ENCODE measurements around the gene COL9A3.
A peak's percentile ranks its signal among the peaks of the same experiment; 100 is the strongest.

COL9A3 gene

DNA sequence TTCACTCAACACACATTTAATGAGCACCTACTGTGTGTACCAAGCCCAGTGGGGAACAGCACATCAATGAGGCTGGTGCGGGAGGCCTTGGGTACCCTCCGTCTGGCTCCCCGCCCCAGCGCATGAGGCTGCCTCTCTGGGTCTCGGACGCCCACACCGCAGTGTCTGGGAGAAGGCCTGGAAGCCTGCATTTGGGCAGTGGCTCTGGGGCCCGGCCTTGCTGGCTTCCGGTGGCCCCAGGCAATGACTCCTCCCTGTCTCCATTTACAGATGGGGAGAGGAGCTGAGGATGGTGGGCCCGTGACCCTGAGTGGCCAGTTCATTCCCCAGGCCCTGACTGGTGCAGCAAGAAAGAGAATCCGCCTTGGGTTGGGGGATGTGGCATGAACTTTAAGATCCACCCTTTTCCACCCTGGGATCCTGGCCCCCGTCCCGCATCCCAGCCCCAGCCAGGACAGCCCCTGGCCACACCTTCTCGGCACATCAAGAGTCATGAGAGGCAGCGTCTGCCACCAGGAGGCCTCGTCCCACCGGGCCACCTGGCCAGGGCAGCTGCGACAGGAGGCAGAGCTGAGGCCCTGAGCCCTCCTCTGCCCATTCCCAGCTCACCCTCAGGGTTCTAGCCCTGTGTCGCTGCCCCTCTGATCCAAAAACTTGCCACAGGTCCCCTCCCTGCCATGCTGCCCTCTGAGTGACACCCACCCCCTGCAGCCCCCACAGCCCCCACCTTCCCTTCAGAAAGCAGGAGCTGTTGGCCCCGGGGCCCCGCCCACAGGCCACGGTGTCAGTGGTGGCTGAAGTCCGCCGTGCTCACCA lies 38.0 kb upstream of the COL9A3 start:
- DNase-seq (ENCODE audit: low read depth in 2 of 2, low spot score in 1 of 2), result no peak

DNA sequence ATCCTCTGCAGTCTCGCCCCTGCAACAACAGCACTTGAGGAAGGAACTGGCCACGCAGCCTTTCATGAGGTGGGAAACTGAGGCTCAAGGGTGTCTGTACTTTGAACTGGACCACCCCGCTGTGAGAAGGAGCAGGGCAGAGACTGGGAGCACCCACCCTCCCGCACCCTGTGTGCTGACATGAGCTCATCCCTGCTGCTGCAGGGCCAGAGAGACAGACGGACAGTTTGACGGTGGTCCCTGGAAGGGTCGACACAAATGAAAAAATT lies 37.5 kb upstream of the COL9A3 start:
- DNase-seq (ENCODE audit: low read depth in 2 of 2, low spot score in 1 of 2), result no peak

DNA sequence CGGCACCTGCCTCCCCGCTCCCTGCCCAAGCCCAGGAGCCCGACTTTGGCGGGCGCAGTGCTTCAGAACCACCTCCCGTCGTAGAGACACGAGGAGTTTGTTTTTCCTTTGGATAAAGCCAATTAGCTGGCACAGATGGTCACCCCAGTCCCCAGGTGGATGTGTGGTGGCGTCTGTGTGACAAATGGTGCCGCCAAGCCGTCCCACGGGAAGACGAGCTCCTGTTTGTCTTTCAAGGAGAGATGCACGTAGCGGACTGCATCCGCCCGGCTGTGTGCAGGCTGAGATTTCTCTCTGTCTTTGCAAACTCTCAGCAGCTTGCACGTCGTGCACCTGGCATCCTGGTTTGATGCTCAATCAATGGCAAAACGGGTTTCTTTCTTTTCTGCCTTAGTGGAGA lies 36.6 kb upstream of the COL9A3 start:
- DNase-seq (ENCODE audit: low read depth in 2 of 2, low spot score in 1 of 2), result no peak

DNA sequence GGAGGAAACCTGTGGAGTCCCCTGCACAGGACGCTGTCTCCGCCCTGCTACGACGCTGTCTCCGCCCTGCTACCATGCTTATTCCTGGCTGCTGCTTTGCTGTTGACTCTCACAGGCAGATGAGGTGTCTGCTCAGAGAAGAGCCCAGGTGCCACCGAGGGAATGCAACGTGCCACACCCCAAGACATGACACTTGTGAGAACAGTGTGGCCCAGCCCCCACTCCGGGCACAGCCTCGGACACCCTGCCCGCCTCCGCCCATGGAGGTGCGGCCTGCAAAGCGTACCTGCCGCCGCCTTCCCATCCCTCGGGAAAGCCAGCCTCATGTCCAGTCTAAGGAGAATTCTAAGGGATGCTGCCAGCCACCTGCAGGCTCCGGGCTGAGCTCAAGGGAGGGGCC lies 36.2 kb upstream of the COL9A3 start:
- no peak for DNase-seq (ENCODE audit: low read depth in 2 of 2, low spot score in 1 of 2)

DNA sequence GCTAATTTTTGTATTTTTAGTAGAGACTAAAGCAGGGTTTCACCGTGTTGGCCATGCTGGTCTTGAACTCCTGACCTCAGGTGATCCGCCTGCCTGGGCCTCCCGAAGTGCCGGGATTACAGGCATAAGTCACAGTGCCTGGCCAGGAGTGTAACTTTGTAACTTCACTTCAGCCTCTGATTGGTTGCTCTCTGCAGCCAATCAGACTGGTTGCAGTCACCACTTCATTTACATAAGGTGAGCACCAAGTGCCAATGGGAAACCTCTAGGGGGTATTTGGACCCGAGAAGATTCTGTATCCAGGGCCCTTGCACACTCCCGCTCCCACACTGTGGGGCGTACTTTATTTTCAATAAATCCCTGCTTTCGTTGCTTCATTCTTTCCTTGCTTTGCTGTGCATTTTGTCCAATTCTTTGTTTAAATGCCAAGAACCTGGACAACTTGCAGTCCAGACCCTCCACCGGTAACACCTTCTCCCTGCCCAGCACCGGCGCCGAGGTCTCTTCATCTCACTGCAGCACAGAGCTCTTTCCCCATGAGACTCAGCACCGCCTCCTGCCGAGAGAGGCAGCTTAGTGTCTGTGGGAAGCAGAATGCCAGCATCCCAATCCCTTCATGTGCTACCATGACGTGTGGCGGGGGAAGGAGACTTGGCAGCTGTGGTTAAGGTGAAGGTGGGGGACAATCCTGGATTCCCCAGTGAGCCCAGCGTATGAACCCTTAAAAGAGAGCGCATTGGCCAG lies 34.5 kb upstream of the COL9A3 start:
- no peak for DNase-seq (ENCODE audit: low read depth in 2 of 2, low spot score in 1 of 2)

DNA sequence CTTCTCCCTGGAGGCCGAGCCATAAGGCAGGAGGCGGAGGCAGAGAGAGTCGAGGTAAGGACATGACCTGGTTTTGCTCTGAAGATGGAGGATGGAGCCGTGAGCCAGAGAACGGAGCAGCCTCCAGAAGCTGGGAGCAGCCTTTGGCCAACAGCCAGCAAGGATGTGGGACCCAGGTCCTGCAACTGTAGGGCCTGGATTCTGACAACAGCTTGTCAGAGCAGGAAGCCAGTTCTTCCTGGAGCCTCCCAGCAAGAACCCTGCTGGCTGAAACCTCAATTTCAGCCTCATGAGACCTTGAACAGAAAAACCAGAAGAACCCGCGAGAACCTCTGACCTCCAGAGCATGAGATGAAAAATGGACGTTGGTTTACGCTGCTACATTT lies 34.0 kb upstream of the COL9A3 start:
- no peak for DNase-seq (ENCODE audit: low read depth in 2 of 2, low spot score in 1 of 2)

DNA sequence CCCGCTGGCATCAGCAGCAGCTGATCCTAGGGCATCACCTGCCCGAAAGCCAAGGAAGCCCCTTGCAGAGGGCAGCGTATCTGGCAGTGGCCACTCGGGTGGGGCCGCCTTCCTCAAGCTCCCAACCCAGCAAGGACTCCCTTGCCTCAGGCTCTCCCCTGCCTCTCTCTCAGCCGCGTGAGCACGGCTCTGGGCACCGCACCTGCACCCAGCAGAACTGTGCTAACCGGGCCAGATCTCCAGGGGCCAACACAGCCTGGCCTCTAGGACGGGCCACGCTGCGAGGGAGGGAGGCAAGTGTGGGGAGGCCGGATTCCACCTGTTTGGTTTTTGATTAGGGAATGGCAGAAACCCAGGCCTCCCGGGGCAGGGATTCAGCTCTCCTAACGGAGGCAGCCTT lies 32.4 kb upstream of the COL9A3 start:
- no peak for DNase-seq (ENCODE audit: low read depth in 2 of 2, low spot score in 1 of 2)

DNA sequence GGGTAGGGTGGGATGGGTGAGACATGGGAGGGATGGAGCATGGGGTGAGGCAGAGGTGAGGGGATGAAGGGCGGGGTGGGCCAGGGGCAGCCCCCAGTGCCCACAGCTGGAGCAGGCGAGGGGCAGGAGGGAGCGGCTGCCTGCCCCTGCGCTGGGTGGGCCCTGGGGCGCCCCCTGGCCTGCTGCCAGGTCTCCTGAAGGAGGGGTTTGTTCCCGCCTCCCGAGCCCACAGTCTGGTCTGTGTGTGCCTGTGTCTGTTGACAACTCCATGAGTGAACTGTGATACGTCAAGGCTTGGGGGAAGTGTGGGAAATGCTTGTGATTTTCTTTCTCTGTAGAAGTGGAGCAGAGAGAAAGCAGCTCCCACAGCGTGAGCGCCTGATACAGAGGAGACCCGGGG lies 31.5 kb upstream of the COL9A3 start:
- DNase-seq (ENCODE audit: low read depth in 2 of 2, low spot score in 1 of 2), result no peak

DNA sequence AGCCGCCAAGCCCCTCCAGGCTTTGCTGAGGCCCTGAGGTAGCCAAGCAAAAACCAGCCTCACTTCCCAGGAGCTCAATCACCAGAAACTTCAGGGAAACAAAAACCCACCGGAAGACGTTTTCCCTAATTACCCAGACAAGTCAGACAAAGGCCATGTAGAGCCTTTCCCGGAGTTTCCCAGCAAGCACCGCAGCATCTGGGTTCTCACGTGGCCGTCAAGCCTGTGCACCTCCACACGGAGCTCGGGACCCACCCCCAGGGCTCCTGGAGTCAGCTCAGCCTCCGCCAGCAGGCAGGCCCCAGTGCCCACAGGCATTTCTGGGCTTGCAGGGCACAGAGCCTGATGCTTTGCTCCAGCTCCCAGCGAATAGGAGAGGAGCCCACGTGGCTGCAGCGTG lies 30.7 kb upstream of the COL9A3 start:
- DNase-seq (ENCODE audit: low read depth in 2 of 2, low spot score in 1 of 2), result no peak

DNA sequence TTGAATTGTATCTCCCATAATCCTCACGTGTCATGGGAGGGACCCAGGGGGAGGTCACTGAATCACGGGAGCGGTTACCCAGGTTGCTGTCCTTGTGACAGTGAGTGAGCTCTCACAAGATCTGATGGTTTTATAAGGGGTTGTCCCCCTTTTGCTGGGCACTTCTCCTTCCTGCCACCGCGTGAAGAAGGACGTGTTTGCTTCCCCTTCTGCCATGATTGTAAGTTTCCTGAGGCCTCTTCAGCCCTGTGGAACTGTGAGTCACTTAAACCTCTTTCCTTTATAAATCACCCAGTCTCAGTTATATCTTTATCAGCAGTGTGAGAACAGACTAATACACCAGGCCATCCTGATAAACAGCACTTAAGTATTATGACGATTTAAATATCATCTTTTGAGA lies 29.5 kb upstream of the COL9A3 start:
- no peak for DNase-seq (ENCODE audit: low read depth in 2 of 2, low spot score in 1 of 2)

DNA sequence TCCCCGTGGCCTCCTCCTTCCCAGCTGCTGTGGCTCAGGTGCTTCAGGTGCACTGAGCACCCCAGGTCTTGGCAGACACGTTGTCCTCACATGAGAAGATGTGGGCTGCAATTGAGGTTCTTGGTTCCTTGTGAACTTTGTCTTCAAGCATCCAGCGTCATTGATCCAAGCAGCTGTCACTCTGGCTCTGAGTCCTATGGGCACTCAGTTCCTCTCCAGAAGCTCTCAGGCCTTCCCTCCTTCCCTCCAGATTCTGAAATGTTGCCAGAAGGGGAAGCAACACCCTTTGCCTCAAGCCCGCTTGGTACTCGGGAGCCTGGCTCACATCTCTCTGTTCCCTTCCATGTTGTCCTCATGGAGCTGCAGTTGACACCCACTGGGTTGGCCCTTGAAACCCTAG lies 29.0 kb upstream of the COL9A3 start:
- no peak for DNase-seq (ENCODE audit: low read depth in 2 of 2, low spot score in 1 of 2)

DNA sequence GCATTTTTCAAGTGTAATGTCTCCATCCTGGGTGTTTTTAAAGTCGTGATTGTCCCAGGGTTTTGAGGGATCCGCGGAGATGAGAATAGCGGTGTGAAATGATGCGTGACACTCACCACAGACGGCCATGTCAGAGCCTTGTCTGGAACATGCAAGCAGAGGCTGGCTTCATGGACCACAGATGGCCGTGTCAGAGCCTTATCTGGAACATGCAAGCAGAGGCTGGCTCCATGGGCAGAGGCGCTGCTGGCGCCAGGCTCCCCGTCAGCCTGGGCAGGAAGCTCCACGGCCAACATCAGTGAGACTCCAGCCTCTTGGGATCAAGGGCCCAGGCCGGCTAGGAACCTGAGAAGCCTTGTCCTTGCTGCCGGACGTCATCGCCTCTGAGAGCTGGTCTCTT lies 28.2 kb upstream of the COL9A3 start:
- no peak for DNase-seq (ENCODE audit: low read depth in 2 of 2, low spot score in 1 of 2)

DNA sequence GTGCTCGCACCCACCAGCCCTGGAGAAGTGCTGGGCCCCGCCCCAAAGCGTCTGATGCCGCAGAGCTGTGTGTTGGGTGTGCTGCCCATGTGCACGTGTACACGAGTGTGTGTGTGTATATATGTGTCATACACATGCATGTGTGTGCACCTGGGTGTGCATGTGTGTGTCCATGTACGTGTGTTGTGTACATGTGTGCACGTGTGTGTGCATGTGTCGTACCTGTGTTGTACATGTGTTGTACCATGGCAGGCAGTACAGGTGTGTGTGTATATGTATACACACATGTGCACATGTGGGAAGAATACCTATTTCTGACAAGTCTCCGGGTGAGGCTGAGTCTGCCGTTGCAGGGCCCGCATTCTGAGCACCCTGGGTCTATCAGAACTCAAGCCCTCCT lies 26.8 kb upstream of the COL9A3 start:
- no peak for DNase-seq (ENCODE audit: low read depth in 2 of 2, low spot score in 1 of 2)

DNA sequence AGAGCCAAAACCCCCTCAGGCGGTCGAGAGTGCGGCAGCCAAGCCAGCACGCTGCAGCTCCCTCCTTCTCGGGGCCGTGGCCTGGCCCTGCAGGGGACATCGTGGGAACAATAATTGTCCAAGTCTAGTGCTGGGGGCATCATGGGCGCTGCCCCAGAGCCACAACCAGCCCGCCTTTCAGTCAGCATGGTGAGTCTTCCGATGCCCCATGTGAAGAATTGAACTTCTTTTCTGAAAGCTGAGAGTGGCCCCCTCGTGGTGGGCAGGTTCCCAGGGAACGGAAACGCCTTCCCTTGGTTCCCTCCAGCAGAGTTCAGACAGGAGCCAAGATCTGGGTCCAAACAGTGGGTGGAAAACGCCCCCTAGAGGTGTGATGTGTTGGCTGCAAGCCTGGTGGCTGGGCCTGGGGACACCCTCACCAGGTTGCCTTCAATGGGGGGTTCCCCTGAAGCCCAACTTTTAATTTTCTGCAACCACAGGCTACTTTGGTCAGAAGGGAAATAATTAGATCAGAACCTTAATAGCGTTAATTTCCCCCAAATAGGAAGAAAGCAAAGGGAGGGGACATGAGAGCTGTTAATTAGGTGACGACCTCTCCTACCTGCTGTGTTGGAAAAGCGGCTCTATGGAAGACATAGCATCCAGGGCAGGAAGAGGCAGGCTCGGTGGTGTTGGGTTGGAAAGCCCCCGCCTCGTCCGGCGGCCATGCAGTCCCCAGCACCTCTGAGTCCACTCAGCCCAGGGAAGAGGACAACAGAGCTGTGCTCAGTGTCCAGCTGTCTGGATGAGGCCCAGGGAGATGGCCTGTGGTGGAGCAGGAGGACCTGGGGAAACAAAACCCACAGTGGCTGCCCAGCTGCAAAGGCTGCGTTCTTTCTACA lies 25.3 kb upstream of the COL9A3 start:
- DNase-seq (ENCODE audit: low read depth in 2 of 2, low spot score in 1 of 2), result peak; percentile 53 to 54

DNA sequence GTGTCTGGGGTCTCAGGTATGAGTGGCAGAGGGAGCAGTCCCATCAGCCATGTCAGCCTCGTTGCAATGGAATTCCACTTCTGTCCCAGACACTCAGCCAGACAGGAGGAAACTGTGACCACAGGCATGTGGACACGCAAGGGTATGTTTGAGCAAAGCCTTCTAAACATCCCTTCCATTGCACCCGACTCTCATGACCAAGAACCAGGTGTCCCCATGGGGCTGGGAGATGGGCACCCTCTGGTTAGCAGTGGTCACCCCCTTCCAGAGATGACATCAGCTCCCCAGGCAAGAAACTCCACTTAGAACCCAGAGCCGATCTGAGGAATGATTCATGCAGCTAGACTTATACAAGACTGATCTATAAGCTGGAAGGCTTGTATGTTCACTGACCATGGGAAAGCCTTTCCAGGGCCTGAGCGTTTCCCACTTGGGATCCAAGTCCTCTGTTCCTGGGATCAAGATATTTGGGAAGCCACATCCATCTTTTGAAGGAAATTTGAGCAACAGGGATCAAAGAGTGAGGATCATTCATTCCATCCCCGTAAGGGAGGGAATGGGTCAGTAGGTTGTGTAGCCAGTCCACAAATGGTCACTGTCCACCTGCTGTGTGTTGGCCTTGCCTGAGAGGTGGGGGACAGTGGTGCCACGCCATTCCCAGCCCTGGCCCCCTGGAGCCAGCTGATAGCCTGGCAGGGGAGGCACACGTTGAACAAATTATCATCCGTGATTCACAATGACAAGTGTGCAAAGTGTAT lies 24.5 kb upstream of the COL9A3 start:
- no peak for DNase-seq (ENCODE audit: low read depth in 2 of 2, low spot score in 1 of 2)

DNA sequence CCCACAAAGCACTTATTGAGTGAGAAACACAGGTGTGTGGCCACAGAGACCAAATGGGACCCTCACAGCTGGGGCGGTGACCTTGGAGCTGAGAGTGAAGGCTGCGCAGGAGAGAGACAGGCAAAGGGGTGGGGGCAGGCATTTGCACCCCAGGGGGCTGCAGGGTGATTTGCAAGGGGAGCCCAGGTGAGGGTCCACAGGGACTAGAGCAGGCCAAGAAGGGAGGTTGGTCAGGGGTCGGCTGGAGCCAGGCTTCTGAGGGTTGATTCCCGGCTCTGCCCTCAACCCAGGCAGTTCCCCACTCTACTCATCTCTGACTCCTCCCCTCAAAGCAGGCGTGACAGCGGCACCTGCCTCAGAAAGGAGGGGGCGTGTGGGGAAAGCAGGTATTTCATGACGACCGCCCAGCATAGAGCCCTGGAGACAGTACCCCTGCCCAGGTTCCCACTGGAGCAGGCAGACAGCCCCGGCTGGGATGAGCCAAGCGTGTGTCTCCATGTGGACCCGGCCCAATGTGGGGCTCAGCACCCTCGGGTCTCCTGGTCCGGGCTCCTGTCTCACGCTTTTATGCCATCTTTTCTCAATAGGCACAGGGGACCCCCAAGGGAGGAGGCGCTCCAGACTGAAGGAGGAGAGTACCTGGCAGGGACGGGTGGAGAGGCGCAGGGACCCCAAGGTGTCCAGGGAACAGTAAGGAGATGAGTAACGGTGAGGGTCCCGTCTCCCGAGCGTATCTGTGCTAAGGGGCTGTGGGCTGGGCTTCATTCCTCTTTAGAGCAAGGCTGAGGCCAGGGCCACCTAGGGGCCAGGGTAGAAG lies 23.7 kb upstream of the COL9A3 start:
- no peak for DNase-seq (ENCODE audit: low read depth in 2 of 2, low spot score in 1 of 2)

DNA sequence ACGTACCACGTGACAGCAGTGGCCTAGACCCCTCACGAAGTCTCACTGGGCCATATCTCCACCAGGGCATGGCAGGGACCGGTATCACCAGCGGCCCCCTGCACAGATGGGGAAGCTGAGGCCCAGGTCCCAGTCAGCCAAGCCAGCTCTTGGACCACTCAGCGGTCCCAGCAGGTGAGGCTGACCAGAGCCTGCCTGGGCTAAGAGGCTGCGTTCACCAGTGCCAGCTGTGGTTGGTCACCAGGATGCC lies 23.2 kb upstream of the COL9A3 start:
- DNase-seq (ENCODE audit: low read depth in 2 of 2, low spot score in 1 of 2), result no peak

DNA sequence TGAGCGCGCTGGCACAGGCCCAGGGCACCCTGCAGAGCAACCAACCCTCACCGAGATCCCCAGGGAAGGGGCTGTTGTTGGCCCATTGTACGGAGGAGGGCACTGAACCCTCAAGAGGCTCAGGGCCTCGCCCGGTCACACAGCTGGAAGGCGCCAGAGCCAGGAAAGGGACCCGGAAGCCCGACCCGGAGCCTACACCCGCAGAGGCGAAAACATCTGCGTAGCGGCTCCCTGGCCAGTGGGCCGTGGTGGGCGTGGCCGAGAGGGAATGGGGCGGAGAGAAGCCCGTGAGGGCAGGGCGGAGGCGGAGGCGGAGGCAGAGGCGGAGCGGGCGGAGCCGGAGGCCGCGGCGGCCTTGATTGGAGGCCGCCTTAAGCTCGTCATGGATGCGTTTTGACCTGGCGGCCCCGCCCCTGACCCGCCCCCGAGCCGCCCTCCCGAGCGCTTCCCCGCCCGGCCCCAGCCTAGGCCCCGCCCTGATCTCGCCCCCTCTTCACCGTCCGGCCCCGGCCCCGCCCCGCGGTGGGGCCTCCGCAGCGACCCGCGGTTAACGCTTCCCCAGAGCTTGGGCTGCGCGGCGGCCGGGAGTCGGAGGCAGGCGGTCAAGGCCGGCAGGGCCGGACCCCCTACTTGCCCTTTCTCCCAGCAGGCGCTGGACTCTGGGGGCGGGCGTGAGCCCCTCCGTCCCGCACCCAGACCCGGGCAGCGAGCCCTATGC lies 22.7 kb upstream of the COL9A3 start:
- DNase-seq (ENCODE audit: low read depth in 2 of 2, low spot score in 1 of 2), result peak; percentile 84 to 88

DNA sequence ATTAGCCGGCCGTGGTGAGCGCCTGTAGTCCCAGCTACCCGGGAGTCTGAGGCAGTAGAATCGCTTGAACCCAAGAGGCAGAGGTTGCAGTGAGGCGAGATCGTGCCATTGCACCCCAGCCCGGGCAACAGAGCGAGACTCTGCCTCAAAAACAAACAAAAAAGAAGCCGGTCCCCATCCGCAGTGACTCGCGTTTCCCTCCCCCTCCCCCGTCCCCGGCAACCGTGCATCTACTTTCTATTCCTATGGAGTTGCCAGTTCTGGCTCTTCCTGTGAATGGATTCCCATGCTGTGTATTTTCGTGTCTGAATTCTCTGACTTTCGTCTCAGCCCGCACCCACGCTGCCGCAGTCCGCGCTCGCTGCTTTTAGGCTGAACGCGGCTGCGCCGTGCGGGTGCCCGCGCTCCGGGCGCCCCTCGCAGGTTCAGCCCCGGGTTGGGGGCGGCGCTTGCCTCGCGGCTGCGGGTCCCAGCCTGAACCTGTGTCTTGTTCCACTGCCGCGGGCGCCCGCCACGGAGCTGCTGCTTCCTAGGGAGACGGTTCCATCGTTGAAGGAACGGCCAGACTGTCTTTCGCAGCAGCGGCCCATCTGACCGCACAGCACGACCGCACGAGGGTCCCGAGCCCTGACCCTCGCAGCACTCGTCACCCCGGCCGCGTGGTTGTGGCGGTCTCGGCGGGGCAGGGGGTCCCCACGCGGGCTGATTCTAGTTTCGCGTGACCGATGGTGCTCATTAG lies 21.7 kb upstream of the COL9A3 start:
- DNase-seq (ENCODE audit: low read depth in 2 of 2, low spot score in 1 of 2), result peak; percentile 44 to 45

Data from stimulated activated CD8-positive, alpha-beta memory T cell treated with anti-CD3 and anti-CD28 coated beads, Interleukin-4, amount 100 ng/mL, for 4 hours (primary cell).